GM13977 (cell line): ENCODE data around the gene WWOX.

Experiments used
- DNase-seq: peaks from one replicate; pipeline ENCODE4 v3.0.0; 2012; ENCODE audit warnings: low spot score
- CTCF ChIP-seq: IDR thresholded peaks from 2 replicates; pipeline ENCODE4 v1.5.1; 2012; ENCODE audit warnings: mild to moderate bottlenecking, control low read depth; ENCODE audit not compliant: insufficient read depth; ENCODE audit errors: extremely low read depth, missing control alignments
- in situ Hi-C: fragments of 300-500 bp; cut with MboI; formaldehyde crosslinking; loops from one replicate; pipeline ENCODE4 v1.12.0; 2022; ENCODE audit warnings: low sequenced_read_pairs, low pct_unique_long_range_greater_than_20kb, mixed read lengths, inconsistent platforms; ENCODE audit not compliant: unreplicated experiment

Gene WWOX

GRCh38 chr16:78745108-78746019 is 645.9 kb downstream of the WWOX start:
- TF ChIP-seq CTCF = no peak
- in situ Hi-C loops = no loop called here
- DNase-seq = no peak

GRCh38 chr16:78746718-78747117 is 647.3 kb downstream of the WWOX start:
- no peak for TF ChIP-seq CTCF
- in situ Hi-C loops = no loop called here

GRCh38 chr16:78748220-78748929 is 648.9 kb downstream of the WWOX start:
- no peak for TF ChIP-seq CTCF
- DNase-seq = no peak
- in situ Hi-C loops = no loop called here

More at GRCh38 chr16:78746718-78747117, 647.3 kb downstream of the WWOX start:
- no peak for DNase-seq

GRCh38 chr16:78749745-78750268 is 650.4 kb downstream of the WWOX start:
- no peak for DNase-seq
- no peak for TF ChIP-seq CTCF
- in situ Hi-C loops = no loop called here

GRCh38 chr16:78750611-78751010 is 651.2 kb downstream of the WWOX start:
- in situ Hi-C loops = no loop called here
- DNase-seq = no peak
- TF ChIP-seq CTCF = no peak

- DNase-seq = no peak
- no peak for TF ChIP-seq CTCF
- in situ Hi-C loops = no loop called here
Observed at GRCh38 chr16:78751601-78752000, 652.1 kb downstream of the WWOX start.
